GM18858 (cell line): ENCODE measurements around the gene ITGA6.

Experiments
- ATAC-seq: cut with Tn5 transposase; IDR thresholded peaks from one replicate; pipeline ENCODE4 v1.9.1; 2021; ENCODE audit not compliant: unreplicated experiment

The ITGA6 gene

DNA sequence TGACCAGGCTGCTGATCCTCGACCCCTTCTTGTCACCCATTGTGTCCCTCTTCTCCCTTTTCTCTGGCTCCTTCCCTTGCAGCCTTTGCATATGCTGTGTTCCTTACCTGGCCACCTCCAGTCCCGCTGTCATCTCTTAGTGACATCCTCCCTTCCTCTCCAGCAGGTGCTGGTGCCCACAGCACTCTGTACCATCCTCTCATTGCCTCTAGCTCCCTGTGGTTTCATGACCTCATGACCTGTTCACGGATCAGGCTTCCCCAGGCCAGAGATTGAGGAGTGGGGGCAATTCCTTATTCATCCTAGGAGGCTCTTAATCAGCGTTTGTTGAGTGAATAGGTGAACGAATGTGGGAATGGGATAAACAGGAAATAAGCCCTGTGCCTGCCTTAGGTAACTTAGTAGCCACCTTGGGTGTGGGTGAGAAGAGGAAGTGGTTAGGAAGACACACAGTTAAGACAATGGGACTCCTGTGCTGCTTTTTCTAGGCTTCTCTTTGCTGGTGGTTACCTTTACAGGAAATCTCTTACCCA, 35.5 kb downstream of the ITGA6 start:
- ATAC-seq = no peak

DNA sequence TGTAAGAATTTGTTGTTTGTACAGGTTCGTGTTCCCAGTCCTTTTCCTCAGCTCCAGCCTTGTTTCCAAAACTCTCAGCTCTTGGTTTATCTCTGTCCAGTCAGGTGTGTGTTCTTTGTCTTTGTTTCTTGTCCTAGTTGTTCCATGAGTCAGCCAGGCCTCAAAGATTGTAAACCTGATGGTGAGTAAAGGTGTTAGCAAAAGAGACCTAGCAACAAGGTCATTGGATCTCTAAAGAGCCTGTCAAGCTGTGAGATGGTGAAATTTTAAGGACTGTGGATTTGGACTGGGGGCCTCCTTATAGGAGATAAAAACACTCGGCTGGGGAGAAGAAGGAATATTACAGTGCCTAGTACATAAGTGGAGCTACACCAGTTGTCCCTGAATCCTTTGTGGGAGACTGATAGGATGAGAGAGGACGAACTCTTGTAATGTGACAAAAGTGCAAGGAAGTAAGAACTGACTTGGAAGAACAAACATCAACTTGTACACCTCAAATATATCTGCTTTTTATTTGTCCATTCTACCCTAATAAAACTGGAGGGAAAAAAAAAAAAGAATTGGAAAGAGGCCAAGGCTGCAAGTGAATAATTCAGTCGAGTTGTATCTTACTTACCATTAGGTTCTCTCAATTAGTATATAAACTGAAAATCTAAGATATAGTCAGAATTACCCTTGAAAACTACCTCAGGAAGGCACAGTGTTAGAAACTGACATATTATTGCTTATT, 37.2 kb downstream of the ITGA6 start:
- ATAC-seq = no peak

DNA sequence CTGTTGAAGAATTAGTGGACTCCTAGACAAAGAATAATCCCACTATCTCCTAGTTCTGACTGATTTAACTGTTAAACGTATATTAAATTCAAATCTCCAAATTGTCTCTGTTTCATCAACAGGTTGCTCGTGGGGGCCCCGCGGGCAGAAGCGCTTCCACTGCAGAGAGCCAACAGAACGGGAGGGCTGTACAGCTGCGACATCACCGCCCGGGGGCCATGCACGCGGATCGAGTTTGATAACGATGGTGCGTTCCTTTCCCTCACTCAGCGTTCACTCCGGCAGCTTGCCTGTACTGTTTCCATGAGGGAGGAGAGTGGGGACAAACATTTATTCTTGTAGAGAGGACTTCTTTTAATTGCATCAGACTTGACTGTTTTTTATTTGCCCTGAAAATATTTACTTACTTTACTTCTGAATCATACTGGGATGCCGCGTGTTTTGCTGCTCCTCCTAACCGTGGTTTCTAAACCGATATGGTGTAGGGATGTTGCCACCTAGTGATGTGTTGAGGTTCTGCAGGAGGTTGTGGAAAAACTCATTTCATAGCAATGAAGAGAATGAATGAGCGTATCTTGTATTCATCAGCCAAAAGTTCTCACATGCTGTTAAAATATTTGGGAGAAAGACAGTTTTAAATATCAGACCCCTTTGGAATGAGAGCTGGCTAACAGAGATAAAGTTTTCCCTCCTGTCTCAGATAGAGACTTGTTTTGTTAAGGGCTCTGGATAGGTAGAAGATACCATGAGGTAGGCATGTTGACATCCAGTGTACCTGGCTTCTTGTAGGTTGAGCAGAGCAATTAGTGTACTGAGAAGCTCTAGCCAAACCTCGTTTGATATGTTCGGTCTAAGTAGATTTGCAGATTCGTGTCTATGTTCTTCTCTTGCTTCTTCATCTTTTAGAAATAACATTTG, 38.3 kb downstream of the ITGA6 start:
- peak; percentile 41 for ATAC-seq

DNA sequence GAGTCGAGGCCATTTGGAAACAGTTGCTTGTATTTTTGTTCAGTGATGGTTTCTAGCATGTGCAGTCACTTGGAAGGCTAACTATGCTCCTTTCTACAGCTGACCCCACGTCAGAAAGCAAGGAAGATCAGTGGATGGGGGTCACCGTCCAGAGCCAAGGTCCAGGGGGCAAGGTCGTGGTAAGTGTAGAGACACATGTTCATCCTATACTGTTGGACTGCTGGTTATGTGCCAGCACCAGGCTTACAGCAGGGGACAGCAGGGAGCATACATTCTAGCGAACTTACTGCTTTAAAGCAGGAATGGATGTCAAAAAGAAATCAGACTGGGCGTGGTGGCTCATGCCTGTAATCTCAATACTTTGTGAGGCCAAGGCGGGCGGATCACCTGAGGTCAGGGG, 40.0 kb downstream of the ITGA6 start:
- ATAC-seq = no peak

DNA sequence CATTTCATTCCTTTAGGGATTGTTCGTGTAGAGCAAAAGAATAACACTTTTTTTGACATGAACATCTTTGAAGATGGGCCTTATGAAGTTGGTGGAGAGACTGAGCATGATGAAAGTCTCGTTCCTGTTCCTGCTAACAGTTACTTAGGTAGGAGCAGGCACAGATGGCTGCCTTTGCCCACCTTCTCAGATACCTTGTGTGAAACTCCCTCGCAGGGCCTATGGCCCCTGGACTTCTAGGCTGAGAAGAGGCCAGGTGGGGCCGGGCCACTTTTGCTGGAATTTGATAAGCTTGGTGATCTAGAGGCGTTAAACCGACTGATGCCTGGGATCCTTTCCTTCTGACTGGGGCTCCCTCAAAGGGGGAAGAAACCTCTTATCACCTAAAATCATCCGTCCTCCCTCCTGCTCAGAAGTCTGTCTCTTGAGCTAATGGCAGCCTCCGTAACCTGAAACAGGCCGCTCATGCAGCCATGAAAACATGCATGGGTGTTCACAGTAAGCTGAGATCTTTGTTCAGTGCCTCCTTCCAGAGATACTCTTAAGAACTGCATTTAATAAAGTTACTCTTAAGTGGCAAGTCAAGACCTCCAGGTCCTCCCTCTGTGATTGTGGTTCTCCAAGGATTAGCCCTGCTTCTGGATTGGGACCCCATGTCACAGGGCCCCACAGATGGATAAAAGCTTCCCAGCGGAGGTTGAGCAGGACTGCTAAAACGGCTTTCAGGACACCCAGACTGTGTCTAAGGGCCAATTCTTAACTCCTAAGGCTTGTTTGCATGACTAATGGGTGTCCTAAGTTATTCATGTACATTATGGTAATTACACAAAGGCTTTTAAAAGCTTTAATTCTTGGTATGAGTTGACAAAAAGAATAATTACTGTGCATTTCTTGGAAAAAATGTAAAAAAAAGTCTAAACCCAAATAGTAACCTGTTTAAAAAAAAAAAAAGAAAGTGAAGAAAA, 43.9 kb downstream of the ITGA6 start:
- ATAC-seq = no peak

DNA sequence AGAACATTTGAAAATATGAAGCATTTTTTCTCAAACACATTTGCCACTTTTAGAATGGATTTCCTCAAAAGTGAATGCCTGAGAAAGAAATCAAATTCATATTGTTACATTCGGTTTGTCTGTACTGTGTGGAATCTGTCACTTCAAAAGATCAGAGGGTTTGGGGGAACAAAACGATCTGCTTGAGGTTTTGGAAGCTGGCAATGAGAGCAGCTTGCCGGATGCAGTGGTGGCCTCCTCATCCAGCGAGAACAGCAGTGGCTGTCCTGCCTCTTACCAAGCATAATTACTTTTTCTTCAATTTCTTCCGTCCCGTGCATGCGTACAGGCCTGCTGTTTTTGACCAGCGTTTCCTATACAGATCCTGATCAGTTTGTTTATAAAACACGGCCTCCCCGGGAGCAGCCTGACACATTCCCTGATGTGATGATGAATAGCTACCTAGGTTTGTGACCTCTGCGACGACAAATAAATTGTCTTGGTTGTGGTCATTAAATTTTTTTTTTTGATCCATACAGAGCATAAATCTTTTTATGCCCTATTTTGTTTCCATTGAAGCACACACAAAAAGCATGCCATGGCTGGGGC, 45.2 kb downstream of the ITGA6 start:
- ATAC-seq = no peak

DNA sequence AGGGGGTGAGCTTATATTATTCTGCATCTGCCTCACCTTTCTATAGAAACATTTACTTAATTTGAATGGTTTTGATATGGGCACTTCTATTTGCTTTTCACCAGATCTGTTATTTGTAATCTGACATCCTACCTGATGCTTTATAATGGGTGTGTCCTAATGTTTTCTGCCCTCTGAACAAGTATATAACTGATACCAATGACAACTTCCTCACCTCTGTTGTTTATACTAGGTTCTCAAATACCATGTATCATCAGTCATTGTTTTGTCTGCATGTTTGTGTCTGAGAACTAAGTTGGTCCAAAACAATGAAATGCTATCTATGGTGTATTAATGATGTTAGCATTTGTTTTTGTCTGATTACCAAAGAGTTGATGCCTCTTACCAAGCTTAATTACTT, 45.8 kb downstream of the ITGA6 start:
- no peak for ATAC-seq

DNA sequence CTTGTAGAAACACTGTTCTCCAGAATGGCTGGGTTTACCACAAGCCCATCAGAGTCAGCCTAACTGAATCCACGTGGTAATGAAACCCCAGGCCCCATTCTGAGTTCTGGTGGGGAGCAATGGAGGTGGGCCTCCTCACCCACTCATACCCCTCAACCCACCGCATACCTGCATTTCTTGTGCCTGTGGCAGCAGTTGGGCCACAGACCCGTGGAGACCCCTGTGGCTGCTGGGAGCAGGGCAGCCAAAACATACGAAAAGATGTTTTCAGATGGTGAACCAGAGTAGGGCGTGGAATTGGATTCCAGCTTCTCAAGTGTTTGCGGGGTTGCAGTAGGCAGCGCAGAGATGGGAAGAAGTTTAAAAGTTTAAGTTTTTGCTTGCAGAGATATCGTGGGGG, 51.0 kb downstream of the ITGA6 start:
- no peak for ATAC-seq

DNA sequence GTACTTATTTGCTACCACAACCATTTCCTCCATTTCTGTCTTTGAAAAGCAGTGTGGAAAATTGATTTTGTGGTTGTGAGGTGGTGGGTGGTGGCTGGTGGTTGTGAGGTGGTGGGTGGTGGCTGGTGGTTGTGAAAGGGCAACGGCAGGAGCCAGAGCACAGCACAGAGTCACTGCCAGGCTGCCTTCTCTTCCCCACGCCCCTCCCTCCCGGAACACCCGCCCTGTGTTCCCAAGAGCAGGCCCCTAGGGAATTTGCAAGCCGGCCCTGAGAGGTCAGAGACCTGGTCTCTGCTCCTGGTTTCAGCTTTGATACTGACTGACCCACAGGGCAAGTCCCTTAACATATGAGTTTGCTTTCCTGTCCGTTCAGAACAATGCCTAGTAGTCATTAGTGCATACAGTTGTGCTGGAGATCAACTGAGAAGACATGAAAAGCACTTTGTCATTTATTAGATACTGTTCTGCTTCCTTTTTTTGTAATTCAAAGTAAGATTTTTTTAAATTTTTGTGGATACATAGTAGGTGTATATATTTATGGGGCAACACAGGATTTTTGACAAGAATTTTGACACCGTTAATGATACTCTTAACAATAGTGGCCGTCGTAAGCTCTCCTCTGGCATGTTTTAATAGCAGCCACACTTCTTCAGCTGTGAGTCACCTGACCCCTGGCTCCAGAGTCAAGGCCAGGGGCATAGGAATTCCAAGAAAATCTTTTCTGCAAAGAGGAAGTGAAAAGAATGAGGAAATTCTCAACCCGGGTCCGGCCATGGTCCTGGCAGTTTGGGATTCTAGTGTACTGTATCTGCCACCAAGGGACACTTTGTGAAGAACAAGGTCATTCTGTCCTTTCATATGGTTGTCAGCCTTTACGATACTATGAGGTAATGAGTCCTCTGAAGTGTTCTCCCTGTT, 53.2 kb downstream of the ITGA6 start:
- ATAC-seq = no peak

DNA sequence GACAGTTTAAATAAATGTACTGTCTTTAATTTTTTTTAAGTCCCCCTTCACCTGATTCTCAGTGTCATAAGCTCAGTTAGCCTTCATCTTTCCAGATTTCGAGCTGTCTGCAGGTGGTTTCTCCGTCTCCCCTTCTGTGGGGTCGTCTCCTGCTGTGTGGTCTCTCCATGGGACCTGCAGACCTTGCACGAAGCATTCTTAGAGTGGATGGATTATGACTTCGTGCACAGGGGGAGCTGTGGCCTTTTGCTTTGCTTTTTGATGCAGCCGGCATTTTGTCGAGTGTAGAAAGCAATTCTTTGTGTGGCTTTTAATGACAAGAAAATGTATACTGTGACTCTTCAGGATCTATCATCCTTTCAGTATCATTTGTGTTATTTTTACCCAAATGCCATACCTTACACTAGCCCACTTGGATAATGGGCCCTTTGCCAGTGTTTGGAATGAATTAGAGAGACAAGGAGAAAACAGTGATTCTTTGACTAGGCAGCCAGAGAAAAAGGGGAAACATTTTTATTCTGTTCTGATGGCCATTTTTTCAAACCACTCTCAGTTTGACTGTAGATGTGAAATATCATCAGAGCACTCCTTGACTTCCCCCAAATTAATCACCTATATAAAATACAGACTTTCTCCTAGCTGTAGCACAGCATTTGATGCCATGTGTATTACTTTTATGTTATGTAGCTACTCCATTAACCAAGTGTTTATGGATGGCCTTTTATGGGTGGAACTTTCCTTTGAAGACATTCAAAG, 54.3 kb downstream of the ITGA6 start:
- ATAC-seq = no peak

DNA sequence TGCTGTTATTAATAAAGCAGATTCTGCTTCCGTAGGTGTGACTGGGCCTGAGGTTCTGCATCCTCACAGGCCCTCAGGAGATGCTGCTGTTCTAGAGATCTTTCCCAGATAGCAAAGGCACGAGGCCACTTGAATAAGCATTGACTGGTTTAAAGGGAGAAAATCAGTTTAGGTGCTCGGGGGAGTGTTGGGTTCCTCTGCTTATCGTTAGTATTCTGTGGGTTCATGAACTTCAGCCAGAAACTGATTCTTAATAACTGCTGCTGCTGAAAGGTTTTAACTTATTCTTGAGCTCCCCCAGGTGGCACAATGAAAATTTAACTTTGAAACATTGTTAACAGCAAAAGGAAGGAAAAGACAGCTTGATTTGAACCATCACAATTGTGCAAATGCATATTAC, 56.9 kb downstream of the ITGA6 start:
- ATAC-seq = no peak

DNA sequence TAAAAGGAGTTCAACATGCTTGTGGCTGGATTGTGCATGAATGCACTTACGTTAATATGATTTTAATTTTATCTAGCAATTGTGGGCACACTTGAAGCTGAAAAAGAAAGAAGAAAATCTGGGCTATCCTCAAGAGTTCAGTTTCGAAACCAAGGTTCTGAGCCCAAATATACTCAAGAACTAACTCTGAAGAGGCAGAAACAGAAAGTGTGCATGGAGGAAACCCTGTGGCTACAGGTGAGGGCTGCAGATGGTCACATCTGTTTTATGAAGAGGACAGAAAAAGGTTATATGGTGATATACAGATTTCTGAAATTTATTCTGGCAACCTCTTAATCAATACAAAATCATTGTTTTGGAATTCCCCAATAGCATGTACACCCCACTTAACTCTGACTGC, 57.3 kb downstream of the ITGA6 start:
- no peak for ATAC-seq

DNA sequence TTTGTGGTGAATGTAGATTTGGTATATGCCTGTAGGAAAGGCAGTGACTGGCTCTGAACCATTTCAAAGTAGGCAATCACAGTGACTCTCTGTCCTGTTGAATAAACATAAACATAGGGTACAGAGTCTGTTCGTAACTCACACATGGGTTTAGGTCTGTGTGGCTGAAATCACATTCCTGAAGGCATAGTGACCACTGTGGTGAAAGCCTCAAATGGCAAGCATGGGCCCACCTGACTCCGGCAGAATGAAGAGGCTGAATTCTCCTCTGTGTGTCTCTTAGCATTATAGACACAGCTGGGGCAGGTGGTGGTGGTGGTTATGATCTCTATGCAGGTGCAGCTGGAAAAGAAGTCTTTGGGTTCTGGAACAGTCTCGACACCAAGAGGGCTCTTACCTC, 61.2 kb downstream of the ITGA6 start:
- no peak for ATAC-seq

DNA sequence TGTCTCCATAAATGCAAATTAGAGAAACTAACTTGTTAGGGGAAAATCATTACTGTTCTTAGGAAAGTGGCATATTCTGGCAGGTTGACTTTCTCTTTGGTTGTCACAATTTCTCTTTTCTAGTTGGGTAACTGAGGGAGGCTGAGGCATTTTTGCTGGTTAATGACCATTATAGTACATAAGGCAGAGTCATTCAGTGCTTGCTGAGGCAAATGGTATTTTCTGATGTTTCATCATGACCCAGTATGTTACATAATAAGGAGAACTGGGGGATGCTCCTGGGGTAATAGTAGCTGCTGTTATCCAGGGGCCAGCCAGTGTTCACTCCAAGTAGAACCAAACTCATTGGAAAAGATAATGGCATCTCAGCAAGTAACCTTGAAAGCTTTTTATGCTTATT, 62.3 kb downstream of the ITGA6 start:
- ATAC-seq = no peak

DNA sequence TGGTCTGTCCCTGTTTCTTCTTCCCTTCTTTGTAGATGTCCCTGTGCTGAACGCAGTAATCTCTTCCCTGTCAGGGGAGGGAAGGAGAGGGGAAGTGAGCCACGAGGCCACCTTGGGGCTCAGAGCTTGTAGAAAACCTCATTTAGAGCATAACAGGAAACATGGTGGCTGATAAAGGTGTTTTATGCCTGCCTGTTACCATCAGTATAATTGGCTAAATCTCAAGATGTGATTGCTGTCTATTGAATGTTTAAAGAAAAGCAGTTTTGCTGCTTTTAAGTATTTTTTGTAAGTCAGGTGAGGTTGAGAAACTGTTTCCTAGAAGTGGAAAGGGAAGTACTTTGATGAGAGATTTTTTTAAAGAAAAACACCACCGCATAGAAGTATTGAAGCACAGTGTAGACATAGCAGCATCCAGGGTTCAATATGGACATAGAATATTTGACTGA, 68.8 kb downstream of the ITGA6 start:
- no peak for ATAC-seq

DNA sequence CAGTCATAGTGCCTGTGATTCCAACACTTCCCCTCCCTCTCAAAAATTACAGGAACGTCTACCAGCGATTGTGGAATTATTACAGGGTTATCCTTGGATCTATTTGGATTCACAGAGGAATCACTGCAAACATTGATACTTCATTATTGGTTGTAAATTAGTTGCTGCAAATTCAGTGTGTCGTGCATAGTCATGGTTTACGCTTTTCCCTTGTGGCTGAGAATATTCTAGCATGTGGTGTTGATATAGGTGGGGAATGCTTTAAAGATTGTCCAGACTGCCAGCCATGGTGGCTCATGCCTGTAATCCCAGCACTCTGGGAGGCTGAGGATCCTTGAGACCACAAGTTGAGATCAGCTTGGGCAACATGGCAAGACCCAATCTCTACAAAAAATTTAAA, 79.8 kb downstream of the ITGA6 start:
- no peak for ATAC-seq

DNA sequence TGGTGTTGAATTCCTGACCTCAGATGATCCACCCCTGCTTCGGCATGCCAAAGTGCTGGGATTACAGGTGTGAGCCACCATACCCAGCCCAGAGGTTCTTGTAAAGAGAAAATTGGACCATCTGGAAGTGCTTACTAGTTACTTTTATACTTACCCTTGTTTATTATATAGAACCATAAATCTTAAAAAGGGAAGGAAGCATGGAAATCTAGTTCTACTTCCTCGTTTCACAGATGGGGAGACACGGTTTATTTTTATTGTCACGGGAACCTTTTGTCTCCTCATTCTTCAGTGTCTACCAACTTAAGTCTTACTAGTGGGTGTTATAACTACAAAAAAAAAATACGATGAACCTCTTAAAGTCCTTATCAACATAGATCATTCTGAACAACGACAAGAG, 82.7 kb downstream of the ITGA6 start:
- ATAC-seq = no peak

DNA sequence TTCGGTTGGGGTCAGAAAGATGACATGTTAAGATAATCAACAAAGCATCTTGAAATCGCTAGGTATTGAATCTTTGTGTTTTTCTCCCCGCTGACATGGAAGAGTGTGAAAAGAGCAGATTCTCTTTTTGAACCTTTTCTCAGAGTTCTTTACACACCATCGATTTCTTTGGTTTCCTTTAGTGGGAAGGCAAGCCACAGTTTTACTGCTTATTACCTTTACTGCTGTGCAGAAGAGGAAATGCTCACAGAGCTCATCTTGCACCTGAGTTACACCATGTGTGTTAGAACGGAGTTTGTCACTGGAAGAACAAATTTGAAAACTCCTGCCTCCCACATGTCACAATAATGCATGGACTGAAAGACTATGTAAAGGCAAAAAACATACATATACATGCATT, 83.2 kb downstream of the ITGA6 start:
- ATAC-seq = no peak
